ENCODE measurements around the gene CPNE7. TPM values are rescaled to one million over a fixed set of nuclear protein-coding genes. Genes with fewer than 3 reads are reported as not detected.

Gene CPNE7
- polyA plus RNA-seq, 3 donors = 4.2 to 8.7 (median 5.6) TPM

DNA sequence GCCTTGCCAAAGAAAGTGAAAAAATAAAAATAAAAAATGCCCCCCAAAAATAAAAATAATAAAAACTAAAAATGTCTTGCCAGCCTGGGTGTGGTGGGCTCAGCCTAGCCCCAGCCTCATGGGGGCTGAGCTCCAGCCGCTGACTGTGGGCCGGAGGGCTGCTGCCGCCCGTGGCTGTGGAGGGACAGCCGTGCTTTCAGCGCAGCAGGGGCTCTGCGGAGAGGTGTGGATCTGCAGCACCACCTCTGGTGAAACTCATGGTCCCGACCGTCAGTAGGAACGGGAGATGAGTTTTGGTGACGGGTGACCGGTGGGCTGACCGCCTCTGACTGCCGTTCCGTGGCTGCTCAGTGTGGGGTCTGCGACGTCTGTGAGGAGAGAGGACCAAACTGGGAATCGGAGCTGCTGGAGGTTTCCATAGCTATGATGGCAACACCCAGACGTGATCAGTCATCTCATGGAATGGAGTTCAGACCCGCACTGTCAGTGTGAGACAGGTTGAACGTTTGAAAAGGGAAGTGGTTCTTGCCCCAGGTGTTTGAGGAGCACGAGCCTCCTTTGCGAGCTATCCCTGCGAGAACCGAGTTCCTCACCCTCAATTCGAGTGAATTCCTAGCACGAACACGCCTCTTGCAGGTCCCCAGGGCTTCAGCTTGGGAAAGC lies 27.1 kb upstream of the CPNE7 start:
- no peak for DNase-seq

DNA sequence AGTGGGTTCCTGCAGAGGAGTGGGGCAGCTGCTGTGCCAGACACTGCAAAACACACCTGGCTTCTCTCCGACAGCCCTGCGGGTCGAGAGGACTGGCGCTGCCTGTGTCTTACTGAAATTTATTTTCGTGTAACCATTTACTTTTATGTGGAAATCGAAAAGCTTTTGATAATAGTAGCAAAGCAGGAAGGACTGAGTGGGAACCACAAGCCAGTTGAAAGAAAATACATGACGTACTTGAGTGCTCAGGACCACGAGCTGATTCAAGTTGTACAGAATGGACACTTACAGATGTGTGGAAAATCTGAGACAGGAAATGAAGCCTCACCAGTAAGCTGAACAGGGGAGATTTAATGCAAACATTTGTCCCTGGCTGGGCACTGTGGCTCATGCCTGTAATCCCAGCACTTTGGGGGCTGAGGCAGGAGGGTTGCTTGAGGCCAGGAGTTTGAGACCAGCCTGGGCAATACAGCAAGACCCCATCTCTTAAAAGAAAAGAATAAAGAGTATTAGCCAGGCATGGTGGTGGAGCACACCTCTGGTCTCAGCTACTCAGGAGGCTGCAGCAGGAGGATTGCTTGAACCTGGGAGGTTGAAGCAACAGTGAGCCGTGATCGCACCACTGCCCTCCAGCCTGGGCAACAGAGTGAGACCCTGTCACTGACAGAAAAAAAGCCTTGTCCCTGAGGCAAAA lies 26.4 kb upstream of the CPNE7 start:
- no peak for DNase-seq

DNA sequence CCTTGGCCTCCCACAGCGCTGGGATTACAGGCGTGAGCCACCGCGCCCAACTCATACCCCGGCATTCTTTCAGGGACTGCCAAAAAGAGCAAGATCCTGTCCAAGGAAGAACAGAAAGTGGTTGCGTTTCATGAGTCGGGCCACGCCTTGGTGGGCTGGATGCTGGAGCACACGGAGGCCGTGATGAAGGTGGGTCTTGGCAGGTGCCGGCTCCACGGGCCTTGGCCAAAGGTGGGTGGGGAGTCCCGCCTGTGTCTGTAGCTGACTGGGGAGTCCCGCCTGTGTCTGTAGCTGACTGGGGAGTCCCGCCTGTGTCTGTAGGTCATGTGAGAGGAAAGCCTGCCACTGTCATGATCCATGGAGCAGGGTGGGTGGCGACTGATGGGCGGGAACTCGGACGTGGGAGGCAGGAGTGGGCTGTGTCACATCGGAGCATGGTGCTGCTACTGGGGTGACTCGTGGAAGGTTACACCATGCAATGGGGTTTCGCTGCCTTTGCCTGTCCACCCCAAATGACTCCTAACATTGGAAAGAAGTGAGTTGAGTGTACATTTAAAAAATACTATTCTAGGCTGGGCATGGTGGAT lies 25.0 kb upstream of the CPNE7 start:
- DNase-seq = no peak

DNA sequence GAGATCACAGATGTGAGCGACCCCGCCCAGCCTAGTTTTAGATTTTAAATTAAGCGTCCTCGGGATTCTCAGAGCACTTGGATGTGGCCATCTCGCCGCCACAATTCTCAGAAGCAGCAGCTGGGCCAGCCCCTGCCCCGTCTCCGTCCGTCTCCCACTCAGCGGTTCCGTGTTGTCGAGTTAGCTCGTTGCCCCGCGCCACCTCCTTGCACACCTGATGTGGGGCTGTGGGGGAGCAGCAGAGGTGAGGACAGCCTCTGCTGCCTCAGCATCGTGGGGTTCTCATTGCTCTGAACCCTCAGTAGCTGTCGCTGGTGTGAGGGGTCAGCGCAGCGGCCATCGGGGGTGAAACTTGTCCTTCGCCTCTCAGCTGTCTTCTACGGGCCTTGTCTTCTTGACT lies 23.2 kb upstream of the CPNE7 start:
- DNase-seq = no peak

DNA sequence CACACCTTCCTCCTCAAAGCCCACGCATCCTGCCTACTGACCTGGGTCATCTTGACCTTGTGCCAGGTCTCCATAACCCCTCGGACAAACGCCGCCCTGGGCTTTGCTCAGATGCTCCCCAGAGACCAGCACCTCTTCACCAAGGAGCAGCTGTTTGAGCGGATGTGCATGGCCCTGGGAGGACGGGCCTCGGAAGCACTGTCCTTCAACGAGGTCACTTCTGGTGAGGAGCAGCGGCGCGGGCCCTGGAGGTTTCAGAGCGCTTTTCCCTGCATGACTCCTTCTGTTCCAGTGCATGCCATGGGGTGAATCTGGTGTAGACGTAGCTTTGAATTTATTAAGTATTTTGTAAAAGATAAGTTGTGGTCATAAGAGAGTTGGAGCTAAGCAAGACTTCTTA lies 22.6 kb upstream of the CPNE7 start:
- no peak for DNase-seq

DNA sequence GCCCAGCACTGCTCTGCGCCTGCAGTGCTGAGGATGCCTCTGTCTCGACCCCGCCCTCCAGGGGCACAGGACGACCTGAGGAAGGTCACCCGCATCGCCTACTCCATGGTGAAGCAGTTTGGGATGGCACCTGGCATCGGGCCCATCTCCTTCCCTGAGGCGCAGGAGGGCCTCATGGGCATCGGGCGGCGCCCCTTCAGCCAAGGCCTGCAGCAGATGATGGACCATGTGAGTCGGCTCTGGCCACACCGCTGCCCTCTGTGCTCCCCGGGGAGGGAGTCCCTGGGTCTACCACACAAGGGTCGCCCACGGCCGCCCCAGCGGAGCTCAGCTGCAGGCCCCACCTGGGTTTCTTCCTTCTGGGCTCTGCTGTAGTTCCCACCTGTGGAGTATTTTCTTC lies 21.8 kb upstream of the CPNE7 start:
- DNase-seq = no peak

DNA sequence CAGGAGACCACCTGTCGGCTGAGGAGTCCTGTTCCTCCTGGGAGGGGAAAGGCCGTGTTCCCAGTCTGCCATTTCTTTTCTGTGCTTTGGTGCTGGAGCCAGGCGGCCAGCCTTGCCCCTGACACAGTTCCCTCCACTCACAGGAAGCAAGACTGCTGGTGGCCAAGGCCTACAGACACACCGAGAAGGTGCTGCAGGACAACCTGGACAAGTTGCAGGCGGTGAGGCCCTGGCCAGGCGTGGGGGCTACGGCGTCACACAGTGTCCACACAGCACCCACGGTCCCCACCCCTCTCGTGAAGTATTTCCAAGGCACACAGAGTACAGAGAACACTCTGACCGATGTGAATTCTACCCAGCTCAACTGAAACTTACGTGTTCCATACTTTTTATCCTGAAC lies 21.2 kb upstream of the CPNE7 start:
- DNase-seq = no peak

DNA sequence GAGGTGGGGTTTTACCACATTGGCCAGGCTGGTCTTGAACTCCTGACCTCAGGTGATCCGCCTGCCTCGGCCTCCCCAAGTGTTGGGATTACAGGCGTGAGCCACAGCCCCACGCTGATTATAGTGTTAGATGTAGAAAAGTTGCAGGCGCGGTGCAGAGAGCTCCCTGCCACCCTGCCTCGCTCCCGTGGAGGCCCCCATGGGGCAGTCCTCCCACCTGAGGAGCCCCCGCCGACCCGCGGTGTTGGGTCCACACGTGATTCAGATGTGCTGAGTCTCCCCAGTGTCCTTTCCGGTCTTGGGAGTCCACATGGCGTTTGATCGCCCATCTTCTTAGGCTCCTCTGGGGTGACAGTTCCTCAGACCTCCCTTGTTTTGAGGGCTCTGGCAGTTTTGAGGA lies 20.3 kb upstream of the CPNE7 start:
- no peak for DNase-seq

DNA sequence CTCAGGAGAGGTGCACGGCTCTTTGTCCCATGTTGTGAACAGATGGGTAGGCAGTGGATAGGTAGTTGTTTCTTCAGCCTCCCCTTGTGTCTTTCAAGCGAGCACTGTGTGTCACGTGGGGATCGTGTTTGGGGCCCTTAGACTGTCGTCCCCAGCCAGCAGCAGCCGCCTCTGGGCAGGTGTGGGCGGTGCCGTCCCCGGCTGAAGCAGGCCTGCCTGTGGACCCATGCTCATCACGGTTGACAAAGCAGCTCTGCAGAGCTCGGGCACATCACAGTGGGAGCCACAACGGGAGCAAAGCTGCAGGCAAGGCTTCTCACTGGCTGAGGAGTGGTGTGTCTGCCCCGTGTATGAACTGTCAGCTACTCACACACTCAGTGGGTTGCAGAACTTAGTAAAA lies 19.8 kb upstream of the CPNE7 start:
- DNase-seq = no peak

DNA sequence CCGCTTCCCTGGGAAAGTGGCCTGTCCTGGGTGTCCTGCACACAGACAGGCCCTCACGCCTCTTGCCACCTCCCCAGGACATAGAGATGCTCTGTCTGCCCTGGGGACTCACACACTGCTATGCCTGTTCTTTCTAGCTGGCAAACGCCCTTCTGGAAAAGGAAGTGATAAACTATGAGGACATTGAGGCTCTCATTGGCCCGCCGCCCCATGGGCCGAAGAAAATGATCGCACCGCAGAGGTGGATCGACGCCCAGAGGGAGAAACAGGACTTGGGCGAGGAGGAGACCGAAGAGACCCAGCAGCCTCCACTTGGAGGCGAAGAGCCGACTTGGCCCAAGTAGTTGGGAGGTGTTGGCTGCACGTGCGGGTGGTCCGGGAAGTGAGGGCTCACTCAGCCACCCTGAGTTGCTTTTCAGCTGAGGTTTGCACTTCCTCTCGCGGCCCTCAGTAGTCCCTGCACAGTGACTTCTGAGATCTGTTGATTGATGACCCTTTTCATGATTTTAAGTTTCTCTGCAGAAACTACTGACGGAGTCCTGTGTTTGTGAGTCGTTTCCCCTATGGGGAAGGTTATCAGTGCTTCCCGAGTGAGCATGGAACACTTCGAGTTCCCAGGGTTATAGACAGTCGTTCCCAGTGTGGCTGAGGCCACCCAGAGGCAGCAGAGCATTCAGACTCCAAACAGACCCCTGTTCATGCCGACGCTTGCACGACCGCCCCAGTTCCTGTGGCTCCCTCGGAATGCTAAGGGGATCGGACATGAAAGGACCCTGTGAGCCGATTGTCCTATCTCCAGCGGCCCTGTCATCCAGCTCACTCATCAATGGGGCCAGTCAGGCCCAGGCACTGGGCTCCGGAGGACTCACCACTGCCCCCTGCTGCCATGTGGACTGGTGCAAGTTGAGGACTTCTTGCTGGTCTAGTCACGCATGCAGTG lies 18.5 kb upstream of the CPNE7 start:
- DNase-seq = peak; percentile 61

DNA sequence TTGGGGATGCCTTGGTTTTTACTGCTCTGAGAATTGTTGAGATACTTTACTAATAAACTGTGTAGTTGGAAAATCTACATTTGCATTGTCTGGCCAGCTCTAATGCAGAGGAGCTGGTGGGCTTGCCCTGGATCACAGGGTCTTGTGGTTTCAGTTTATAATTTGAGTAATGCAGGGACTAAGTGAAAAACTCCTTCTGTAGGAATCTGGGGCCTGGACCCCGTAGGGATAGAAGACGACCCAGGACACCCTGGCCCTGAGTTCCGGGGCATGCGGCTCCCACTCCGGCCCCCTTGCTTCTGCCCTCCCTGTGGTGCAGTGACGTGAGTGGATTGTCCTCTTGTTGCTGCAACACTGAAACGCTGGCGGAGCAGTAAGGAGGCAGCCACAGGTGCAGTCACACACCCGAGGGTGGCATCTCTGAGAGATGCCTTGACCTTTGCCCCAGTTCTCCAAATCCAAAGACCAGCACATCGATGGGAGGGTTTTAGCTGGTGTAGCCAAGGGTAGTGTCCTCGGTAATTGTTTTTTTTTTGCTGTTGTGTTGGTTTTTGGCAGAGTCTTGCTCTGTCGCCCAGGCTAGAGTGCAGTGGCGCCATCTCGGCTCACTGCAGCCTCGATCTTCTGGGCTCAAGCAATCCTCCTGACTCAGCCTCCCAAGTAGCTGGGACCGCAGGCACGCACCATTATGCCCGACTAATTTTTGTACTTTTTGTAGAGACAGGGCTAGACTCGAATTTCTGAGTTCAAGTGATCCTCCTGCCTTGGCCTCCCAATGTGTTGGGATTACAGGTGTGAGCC lies 17.7 kb upstream of the CPNE7 start:
- no peak for DNase-seq

DNA sequence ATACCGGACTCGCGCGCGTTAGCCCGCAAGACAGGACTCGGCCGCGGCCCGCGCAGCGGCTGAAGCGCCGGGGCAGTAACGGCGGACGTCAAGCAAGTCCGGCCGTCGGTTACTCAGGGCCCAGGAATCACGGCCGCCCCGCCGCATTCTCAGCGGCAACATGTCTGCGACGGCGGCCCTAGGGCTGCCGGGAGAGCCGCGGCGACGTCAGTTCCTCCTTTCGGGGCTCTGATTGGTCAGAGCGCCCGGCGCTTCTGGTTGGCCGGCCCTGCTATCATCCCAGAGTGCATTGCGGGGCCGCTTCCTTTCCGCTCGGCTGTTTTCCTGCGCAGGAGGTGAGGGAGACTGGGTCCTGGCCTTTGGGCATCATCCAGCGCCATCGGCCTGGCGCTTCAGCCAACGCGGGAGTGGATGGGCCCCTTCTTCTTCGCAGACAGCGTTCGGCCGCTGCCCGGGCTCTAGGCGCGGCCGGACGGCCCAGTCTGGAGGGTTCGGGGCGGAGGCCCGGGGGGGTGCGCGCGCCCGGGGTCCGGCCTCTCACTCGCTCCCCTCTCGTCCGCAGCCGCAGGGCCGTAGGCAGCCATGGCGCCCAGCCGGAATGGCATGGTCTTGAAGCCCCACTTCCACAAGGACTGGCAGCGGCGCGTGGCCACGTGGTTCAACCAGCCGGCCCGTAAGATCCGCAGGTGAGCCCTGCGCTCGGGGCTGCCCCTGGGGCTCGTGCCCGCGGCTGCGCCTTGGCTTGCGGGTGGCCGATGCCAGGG lies 15.0 kb upstream of the CPNE7 start, which contains the start of gene RPL13:
Gene RPL13, plus strand, starts transcription at position 305 of the 764 bp plus-strand sequence. Its CDS starts 278 bp downstream, at position 583.
- peak; percentile 96 for DNase-seq

DNA sequence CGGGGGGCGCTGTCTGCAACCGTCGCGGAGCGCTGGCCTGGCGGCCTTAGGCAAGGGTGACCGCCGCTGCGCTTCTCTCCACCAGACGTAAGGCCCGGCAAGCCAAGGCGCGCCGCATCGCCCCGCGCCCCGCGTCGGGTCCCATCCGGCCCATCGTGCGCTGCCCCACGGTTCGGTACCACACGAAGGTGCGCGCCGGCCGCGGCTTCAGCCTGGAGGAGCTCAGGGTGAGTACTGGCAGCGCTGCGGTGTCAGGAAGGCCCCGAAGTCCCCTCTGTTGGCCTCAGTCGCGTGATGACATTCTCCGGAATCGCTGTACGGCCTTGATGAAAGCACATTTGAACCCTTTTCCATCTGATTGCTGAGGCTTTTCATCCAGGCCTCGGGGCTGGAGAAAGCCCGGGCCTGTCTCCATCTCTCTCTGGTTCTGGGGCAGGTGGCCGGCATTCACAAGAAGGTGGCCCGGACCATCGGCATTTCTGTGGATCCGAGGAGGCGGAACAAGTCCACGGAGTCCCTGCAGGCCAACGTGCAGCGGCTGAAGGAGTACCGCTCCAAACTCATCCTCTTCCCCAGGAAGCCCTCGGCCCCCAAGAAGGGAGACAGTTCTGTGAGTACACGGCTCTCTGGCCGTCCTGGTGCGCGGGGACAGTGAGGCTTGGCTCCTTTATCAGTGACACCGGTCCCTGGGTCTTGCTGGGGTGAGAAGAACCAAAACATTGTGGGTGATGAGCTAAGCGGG lies 14.2 kb upstream of the CPNE7 start:
- DNase-seq = no peak

DNA sequence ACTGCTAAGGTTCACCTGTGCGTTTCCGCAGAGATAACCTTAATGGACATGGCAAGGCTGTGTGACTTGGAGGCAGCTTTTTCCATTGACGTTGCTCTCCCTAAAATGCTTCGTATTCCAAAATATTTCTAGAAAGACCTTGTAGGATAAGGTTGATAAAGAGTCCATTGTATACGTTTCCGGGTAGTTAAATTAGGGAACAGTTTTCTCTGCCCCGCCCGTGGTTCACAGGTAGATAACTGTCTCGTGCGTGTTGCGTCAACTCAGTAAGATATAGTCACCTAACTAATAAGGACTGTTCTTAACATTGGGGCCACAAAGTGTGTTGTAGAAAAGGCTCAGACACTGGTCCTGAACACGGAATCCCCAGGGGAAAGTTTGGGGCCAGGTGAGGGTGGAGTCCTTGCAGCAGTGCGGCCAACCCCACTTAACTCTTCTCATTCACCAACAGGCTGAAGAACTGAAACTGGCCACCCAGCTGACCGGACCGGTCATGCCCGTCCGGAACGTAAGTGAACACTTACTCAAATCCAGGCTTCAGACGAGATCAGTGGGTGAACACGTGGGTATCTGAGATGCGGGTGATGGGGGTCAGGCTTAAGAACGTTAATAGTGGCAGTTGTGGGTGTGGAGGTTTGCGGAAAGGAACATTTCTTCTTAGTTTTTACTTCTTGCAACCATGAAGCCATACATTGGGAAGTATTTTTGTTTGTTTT lies 13.5 kb upstream of the CPNE7 start:
- no peak for DNase-seq

DNA sequence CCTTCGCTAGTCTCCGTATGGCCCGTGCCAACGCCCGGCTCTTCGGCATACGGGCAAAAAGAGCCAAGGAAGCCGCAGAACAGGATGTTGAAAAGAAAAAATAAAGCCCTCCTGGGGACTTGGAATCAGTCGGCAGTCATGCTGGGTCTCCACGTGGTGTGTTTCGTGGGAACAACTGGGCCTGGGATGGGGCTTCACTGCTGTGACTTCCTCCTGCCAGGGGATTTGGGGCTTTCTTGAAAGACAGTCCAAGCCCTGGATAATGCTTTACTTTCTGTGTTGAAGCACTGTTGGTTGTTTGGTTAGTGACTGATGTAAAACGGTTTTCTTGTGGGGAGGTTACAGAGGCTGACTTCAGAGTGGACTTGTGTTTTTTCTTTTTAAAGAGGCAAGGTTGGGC lies 12.6 kb upstream of the CPNE7 start:
- no peak for DNase-seq

DNA sequence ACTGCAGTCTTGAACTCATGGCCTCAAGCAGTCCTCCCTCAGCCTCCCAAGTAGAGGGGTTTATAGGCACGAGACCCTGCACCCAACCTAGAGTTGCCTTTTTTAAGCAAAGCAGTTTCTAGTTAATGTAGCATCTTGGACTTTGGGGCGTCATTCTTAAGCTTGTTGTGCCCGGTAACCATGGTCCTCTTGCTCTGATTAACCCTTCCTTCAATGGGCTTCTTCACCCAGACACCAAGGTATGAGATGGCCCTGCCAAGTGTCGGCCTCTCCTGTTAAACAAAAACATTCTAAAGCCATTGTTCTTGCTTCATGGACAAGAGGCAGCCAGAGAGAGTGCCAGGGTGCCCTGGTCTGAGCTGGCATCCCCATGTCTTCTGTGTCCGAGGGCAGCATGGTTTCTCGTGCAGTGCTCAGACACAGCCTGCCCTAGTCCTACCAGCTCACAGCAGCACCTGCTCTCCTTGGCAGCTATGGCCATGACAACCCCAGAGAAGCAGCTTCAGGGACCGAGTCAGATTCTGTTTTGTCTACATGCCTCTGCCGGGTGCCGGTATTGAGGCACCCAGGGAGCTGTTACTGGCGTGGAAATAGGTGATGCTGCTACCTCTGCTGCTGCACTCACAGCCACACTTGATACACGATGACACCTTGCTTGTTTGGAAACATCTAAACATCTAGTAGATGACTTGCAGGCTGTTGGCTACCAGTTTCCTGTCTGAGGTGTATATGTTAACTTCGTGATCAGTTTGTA lies 11.7 kb upstream of the CPNE7 start:
- no peak for DNase-seq

DNA sequence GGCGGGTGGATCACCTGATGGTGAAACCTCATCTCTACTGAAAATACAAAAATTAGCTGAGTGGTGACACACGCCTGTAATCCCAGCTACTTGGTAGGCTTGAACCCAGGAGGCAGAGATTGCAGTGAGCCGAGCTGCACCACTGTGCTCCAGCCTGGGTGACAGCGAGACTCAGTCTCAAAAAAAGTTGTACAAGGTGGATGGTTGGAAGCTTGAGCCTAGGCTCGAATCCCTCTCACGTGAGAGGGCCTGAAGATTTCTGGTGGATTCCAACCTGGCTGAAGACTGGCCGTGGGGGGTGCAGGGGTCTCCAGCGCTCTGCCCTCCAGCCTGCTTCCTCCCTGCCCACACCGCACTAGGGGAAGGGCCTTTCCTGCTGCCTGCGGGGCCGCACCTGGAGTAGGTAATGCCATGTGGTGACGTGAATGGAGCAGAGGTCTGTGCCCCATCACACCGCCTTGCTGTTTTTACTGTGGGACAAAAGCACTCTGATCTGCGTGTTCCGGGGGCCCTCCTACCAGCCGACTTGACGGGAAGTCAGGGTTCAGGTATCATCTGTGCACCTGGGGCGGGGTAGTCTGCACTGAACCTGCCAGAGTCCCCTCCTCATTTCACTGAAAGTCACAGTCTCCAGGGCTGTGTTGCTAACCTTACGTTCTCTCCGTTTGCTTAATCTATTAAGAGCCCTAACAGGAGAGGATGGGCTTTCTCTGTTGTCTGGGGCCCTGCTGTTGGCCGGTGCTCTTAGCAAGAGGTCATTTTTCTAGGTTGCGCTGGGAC lies 10.9 kb upstream of the CPNE7 start:
- DNase-seq = no peak

DNA sequence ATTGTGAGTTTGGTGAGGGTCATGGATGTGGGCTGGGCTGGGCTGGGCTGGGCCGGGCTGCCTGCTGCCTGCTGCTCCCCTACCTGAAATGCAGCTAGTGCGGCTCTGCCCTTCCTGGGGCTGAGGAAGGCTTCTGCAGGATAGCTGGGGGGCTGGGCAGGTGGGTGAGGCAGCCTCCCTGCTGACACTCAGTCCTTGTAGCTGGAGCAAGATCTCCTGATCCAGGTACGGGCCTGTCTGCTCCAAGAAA lies 10.4 kb upstream of the CPNE7 start:
- DNase-seq = no peak
